Stimulated activated CD8-positive, alpha-beta memory T cell treated with anti-CD3 and anti-CD28 coated beads, Interleukin-7, amount 100 ng/mL, for 24 hours (primary cell): ENCODE measurements around the gene SEMA3F.
A peak's percentile ranks its signal among the peaks of the same experiment; 100 is the strongest.
"Not testable (repeated sequence)": the region's sequence is repeated elsewhere in the genome, so short reads cannot be mapped to it uniquely, and the experiment has no call there.

Source experiments
- DNase-seq: peaks from one replicate; pipeline ENCODE4 v3.0.0-alpha.2; 2020; ENCODE audit warnings: low read depth

Gene SEMA3F

DNA sequence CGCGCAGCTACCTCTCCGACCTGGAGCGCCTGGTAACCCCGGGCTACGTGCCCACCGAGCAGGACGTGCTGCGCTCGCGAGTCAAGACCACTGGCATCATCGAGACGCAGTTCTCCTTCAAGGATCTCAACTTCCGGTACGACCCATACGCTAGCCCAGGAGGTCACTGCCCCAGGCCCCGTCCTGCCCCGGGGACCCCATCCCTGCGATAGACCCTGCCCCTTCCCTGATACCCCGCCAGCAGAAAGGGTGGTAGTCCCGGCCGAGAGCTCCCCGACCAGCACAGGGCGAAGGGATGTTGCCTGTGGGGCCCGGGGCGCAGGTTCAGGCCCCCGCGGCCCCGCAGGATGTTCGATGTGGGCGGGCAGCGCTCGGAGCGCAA, 38.6 kb downstream of the SEMA3F start:
- DNase-seq, result no peak

DNA sequence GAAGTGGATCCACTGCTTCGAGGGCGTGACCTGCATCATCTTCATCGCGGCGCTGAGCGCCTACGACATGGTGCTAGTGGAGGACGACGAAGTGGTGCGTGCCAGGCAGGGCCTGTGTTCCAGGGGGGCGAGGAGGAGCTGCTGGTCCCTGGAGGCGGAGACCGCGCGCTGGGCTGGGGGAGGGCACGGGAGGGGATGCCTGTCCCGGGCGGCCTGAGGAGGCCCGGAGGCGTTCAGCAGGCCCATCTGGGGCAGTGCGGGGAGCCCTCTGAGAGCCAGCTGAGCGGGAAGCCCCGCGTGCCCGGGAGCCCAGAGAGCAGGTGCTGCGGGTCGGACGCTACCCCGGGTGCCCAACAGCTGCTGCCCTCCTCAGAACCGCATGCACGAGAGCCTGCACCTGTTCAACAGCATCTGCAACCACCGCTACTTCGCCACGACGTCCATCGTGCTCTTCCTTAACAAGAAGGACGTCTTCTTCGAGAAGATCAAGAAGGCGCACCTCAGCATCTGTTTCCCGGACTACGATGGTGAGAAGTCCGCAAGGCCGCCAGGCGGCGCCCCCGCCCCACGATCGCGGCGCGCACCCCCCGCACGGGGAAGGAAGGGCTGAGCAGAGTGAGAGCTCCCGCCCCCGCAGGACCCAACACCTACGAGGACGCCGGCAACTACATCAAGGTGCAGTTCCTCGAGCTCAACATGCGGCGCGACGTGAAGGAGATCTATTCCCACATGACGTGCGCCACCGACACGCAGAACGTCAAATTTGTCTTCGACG, 39.2 kb downstream of the SEMA3F start:
- DNase-seq, result peak; percentile 59

DNA sequence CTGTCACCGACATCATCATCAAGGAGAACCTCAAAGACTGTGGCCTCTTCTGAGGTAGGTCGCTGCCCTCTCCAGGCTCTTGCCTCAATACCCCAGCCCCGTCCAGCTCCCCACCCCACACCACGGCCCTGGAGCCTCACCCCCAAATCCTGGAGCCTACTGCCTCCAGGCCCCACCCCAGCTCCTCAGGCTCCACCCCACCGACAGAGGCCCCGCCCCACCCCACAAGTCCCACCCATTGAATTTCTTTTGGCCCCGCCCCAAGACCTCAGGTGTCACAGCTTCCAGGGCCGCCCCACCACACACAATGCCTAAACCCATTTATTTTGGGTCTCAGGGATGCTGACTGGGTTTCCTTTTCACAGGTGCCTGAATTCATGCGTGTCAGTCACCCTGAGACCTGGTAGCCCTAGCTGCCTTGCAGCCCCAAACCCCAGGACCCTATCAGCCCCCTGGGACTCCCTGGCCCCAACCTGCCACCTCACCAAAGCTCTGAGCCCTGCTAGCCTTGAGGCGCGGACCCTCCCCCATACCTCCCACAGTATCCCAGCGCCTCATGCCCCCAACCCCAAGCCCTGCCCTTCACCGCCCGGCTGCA, 39.9 kb downstream of the SEMA3F start:
- DNase-seq, result no peak

DNA sequence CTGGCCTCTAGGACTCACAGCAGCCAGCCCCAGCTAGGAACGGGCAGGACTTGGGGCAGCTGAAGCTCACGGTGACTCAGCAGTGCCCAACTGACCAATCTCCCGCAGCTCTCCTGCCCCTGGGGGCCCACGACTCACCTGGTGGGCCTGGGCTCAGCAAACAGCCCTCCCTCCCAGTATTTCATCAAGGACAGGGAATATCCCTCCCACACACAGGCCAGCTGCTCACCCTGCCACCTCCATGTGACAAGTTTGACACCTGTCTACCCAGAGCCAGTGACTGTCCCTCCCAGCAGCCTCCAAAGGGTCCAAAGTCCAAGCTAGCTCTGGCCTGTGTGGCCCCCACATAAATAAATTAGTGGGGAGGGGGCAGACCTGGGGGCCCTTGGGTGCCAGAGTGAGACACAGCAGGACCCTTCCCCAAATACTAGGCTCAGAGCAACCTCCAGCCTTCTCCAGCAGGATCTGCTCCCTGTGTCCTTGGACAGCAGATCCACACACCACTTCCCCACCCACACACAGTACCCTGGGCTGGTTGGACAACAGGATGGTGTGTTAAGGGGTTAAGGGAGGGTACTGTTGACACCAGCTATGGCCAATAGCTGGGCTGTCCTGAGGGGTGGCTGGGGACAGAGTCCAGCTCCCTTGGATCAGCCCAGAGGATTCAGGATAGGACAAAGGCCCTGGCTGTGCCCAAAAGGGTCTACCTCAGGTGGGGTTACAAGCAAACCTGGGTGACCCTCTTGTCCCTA, 40.6 kb downstream of the SEMA3F start:
- no peak for DNase-seq

DNA sequence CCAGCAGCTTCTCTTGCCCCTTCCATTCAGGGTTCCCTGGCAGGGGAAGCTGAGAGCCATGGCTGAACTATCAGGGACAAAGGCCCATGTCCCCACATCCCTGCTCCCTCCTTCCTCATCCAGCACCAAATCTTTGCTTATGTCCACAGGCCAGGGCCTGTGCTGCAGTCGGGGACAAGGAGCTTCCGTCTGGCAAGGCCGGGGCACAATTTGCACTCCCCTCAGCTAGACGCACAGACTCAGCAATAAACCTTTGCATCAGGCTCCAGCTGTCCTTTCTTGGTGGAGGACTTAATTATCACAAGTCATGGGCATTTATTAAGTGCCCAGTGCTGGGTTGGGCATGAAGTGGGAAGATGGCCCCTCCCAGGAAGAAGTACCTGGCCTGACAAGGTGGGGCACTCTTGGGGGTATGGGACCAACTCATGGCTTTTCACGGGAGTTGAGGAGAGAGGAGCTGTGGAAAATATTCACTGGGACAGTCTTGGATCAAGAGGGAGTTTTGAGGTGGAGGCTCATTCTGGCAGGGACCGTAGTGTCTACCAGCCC, 41.2 kb downstream of the SEMA3F start:
- DNase-seq, result no peak

DNA sequence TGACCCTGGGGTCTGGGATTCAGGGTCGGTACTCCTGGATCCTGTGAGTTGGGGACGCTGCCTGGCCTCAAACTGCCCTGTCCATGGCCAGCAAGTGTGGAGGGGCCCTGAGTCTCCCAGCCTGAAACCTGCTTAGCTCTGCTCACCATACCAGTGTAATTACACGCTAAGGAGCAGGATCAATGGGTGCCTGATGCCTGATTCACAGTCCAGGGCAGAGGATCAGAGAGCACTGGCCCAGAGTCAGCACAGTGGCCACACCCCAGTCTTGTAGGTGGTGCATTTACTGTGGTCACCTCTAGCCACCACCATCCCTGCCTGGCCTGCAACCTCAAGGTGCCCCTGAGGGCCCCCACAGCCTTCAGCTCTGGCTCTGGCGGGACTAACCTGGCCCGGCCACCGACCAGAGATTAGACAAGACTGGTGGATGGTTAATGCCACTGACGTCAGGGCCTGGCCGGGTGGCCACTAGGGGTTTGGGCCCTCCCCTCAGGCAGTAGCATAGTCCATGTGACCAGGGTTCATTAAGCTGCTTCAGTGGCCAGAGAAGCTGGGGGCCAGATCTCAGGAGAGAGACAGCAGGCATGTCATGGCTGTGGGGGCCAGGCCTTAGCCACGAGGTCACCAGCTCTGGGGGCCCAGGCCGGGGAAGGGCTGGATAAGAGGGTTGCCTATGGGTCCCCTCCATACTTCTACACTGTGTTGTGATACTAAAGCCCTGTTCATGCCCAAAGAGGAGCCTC, 46.6 kb downstream of the SEMA3F start:
- DNase-seq, result no peak

DNA sequence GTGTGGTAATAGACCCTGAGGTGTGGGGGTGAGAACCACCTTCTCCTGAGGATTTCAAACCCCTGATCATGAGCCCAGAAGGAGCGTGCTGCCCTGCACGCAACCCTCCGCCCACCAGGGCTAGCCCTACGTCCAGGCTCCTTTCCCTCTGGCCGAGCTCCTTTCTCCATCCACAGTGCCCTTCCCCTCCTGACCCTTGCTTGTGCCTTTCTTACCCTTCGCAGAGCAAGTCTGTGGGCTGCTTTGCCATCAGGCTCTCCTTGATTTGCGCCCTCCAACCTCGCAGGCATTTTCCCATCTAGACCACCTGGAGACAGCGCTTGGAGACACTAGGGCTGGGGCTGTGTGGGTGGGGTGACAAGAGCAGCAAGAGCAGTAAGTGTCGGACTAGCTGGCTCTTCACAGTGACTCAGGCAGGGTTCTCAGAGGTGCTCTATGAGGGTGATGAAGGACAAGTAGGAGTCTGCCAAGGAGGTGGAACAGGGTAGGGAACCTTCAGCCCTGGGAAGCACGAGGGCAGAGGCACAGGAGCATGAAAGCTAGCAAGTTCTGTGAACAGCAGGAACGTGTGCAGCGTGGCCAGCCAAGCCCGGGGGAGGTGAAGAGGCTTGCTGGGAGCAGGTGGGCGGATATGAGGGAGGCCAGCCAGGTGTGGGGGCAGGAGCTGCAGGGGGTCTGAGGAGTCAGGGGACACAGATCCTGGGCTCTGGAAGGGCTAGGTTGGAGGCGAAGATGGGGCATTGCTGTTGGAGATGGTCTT, 47.4 kb downstream of the SEMA3F start:
- no peak for DNase-seq

DNA sequence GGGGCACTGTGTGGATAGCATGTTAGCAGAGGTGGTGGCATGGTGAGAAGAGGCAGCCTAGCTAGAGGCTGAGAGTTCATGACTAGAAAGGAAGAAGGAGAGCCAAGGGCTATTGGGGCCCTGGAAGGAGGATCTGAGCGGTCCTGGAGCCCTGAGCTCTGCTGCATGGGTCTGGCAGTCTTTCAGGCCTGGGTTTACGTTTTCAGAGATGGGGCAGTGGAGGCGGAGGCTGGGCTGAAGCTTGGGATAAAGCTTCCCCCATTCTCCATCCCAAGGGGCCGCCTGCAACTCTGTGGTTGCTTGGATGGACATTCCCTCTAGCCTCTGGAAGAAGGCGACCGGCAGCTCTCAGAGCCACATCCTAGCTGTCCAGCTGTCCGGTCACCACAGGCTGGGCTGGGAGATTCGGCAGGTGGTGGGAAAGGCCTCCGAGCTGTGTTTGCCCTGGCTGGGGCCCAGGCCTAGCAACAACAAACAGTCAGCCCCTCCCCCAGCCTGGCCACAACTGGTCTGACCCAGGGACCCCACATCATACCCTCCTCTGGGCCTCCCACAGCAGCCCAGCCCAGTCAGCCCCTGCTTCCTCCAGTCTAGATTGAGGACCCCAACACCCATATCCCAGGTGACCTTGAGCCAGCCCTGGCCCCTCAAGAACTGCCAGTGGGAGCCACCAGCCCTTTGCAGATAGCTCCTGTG, 48.1 kb downstream of the SEMA3F start:
- no peak for DNase-seq

DNA sequence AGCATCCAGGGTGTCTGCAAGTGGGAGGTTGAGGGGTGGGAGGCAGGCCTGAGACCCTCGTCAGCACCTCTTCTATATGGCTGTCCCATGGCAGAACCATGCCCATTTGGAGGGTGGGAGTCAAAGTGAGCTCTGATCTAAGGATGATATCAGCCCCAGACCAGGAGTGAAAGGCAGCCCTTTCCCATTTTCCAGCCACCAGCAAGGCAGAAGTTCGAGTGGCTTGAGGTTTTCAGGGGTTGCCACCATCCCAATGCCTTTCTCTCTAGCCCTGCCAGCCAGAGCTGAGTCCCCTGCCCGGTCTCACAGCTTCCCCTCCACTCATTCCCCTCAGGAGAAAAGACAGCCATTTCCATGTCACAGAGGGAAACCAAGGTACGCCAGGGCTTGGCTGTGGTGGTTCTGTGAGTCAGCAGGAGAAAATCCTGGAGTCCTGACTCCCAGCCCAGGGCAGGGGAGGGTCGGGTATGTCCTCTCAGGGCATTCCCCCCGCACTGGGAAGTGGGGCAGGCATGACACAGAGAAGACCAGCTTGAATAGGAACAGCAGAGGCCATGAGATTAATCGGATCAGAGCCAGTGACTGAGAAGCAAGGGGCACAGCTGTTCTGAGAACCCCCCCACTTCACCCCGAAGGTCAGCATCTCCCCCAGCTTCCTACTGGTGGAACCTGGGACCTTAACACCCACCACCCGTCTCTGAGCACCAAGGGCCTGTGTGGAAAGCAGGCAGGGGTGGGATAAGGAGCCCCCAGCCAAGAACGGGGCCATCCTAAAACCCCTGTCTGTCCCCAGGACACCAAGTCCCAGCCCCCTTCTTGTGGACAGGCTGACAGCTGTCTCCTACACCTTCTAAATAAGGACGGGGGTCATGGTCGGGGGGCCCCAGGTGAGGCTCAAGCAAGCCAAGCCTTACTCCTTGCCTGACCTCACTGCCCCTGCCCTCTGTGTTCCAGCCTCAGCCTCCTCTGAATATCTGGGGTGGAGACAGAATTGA, 49.0 kb downstream of the SEMA3F start:
- no peak for DNase-seq

DNA sequence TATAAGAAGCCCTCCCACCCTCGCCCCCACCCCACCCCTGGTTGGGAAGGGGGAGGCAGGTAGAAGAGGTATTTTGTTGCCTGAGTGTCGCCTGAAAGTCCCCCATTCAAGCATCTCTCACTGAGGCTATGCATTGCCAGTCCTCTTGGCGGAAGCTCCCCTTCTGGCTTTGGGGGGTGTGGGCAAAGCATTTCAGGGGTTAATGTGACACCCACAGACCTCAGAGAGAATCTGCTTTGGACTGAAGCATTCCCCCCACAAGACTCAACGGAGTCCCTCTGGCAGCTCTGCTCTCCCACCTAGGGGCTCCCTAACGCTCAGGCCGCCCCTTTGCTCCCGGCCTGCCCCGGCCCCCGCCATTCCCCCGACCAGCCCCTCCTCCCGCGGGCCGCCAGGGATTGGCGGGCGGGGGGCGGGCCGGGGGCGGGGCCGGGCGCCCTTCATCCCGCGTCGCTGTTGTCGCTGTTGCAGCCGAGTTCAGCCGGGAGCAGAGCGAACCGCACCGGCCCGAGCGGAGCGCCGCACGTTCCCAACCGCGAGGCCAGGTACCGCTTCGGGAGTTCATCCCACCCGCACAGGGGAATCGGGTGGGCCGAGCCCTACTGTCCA, 49.8 kb downstream of the SEMA3F start, which contains the start of gene SLC38A3:
Gene SLC38A3, plus strand, starts transcription at position 468 of the 609 bp plus-strand sequence. CDS start 8,929 bp downstream, outside the sequence.
- no peak for DNase-seq

DNA sequence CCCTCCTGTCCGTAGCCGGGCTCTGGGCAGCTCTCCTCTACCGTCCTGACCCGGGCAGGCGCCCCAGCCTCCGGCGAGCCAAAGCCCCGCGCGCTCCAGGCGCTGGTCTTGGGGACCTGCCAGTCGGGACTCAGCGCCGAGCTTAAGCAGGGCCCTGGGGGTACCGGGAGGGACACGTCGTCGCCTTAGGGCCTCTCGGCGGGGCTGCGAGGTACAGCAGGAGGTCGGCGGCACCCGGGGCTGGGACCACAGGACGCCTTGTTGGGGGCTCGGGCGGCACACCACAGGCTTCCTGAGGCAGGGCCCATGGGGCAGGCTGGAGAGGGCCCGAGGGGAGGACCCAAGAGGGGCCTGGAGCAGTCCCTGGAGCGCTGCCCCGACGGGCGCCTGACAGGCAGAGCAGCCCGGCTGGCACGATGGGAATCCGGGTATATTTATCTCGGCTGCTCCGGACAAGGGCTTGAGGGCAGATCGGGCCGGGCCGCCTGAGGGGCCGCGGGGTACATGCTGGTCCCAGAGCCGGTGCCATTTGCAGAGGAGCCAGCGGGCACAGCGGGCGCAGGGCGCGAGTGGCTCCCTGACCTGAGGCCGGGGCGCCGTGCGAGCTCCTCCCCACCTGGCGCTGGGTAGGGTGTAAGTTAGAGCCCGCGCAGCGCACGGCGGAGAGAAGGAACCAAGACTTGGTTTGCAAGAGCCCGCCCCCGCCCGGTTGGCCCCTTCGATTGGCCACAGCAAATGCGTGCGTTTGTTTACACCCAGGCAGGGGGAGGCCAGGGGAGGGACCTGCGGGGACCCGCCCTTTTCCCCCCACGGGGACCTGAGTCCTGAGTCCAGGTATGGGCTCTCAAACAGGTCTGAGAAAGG, 50.5 kb downstream of the SEMA3F start:
- DNase-seq, result no peak

DNA sequence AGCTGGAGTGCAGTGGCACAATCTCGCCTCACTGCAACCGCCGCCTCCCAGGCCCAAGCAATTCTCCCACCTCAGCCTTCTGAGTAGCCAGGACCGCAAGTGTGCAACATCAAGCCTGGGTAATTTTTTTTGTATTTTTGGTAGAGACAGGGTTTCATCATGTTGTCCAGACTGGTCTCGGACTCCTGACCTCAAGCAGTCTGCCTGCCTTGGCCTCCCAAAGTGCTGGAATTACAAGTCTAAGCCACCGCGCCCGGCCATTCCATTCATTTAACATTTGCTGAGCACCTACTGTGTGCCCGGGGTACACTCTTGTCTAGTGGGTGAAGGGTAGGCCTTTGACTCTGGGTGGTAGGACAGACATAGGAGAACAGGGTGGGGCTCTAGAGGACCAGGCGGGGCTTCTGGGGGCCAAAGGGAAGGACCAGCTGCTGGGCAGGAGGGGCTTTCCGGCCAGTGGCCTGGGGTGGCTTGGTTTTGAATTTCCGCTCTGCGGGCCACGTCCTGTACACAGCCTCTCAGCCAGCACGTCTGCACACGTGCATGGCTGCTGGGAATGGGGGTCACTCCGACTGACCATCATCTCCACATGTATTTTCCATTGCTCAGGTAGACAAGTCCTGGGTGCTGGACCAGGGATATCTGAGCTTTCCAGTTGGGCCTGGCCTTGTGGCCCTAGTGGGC, 52.4 kb downstream of the SEMA3F start:
- DNase-seq, result no peak

DNA sequence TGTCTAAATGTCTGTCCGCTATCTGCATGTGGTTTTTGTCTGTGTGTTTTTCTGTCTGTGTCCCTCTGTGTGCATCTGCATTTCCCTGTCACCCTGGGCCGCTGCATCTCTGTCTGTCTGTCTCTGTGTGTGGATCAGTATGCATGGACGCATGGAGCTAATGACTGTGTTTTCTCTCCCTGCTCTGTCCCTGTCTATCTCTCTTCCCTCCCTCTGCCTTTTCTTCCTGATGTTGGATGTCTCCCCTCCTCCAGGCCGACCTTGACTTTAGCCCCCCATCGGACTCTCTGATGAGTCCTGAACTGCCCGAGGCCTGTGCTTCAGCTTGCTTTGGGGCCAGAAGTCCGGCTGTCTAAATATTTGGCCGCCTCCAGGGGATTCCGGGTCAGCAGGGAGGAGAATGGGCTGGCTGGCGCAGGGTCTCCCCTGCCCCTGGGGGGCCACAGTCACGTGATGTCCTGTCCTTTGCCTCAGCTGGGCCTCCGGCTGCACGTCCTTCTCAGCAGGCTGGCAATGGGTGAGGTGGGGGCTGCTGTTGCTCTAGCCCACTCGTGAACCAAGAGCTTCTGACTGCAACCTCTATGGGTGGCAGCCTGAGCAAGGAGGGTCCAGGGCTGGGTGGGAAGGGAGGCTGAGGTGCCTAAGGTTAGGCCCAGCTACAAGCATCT, 53.7 kb downstream of the SEMA3F start:
- no peak for DNase-seq

DNA sequence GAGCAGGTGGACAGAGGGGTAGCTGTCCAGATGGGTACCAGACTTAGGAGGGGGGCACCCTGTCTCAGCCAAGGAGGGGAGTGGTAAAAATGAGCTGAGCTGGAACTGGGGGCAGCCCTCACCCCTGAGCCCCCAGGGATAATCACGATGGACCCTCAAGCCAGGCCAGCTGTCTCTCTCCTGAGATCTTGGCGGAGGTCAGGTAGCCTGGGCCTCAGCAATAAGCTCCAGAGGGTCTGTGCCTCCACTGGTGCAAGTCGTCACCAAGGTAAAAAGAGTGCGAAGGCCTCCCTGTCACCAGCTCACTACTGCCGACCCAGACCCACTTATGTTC, 55.0 kb downstream of the SEMA3F start:
- no peak for DNase-seq

DNA sequence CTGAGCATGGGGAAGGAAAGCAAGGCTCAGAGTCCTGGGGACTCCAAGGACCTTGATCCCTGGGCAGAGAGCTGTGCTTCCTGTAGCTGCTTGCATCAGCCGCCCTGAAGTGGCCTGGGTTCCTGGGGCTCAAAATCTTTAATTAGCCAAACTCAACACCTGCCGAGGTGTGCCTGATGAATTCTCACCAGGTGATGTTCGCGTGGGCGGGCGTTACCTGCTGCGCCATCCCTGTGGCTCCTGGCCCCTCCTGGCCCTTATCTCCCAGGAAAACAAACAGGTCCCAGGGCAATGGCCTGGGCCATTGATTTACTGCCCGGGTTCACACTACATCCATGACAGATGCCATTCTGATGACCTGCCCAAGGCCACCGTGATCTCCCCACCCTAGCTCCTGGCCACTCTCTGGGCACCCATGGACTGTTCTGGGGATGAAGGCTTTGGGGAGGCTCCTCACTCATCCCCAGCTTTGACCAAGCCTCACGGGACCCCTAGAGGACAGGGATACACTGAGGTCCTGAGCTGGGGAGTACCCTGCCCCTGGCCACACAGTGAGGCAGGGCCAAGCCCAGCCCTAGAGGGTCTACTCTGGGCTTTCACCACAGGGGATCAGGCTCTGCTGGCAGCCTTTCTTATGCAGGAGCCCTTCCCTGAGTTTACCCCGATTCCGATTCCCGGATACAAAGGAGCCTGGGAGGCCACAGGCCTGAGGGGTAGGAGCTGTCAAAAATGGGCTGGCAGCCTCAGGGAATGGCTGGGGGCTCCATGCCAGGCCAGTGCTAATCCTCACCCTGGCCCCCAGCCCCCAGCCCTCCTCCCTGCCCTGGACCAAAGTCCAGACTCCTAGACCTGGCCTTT, 55.6 kb downstream of the SEMA3F start:
- DNase-seq, result no peak

DNA sequence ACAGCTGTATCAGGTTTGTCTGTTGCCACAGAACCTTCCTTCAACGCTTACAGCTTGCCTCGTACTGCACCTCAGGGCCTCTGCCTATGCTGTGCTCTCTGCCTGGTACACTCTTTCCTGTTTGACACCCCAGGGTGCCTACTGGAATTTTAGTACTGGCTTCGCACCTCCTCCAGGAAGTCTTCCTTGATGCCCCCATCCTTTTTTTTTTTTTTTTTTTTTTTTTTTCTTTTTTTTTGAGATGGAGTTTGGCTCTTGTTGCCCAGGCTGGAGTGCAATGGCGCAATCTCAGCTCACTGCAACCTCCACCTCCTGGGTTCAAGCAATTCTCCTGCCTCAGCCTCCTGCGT, 56.2 kb downstream of the SEMA3F start:
- not testable (repeated sequence) for DNase-seq
